HepG2 (cell line): ENCODE data around the gene TM4SF1. TPM values are rescaled to one million over a fixed set of nuclear protein-coding genes. Genes with fewer than 3 reads are reported as not detected.

Experiments
- MED1 ChIP-seq: sonication (generic); formaldehyde crosslinking; IDR thresholded peaks from 2 replicates; pipeline ENCODE4 v1.4.0; 2020; ENCODE audit warnings: missing genetic modification reagents
- NFIC ChIP-seq: IDR thresholded peaks from 2 replicates; pipeline ENCODE4 v1.6.1; 2012; ENCODE audit warnings: mild to moderate bottlenecking, low read length, inconsistent platforms
- PBX2 ChIP-seq: IDR thresholded peaks from 2 replicates; pipeline ENCODE4 v1.6.1; 2016; ENCODE audit warnings: control low read depth
- PITX1 ChIP-seq: sonication (generic); formaldehyde crosslinking; IDR thresholded peaks from 2 replicates; pipeline ENCODE4 v1.5.1; 2020; ENCODE audit warnings: mild to moderate bottlenecking, missing genetic modification reagents
- TARDBP ChIP-seq: sonication (generic); formaldehyde crosslinking; IDR thresholded peaks from 2 replicates; pipeline ENCODE4 v1.8.0; 2022; ENCODE audit warnings: mild to moderate bottlenecking, missing genetic modification reagents
- ZFY ChIP-seq: sonication (generic); formaldehyde crosslinking; IDR thresholded peaks from 2 replicates; pipeline ENCODE4 v1.4.0; 2020; ENCODE audit warnings: missing genetic modification reagents
- ZNF567 ChIP-seq: sonication (generic); formaldehyde crosslinking; IDR thresholded peaks from 2 replicates; pipeline ENCODE4 v1.8.1; 2023; ENCODE audit warnings: mild to moderate bottlenecking, missing genetic modification reagents, borderline replicate concordance
- ZNF574 ChIP-seq: sonication (generic); formaldehyde crosslinking; IDR thresholded peaks from 2 replicates; pipeline ENCODE4 v1.4.0; 2020; ENCODE audit warnings: missing genetic modification reagents
- ZNF580 ChIP-seq: IDR thresholded peaks from 2 replicates; pipeline ENCODE4 v1.6.1; 2016; ENCODE audit warnings: low read depth, borderline replicate concordance
- ZNF740 ChIP-seq: sonication (generic); formaldehyde crosslinking; IDR thresholded peaks from 2 replicates; pipeline ENCODE4 v1.4.0; 2020; ENCODE audit warnings: missing genetic modification reagents
- ZNF781 ChIP-seq: sonication (generic); formaldehyde crosslinking; IDR thresholded peaks from 2 replicates; pipeline ENCODE4 v1.5.1; 2020; ENCODE audit warnings: borderline replicate concordance, mild to moderate bottlenecking, missing genetic modification reagents; ENCODE audit errors: not compliant biosample characterization
- ZNF83 ChIP-seq: sonication (generic); formaldehyde crosslinking; IDR thresholded peaks from 2 replicates; pipeline ENCODE4 v1.4.0; 2020; ENCODE audit warnings: missing genetic modification reagents, mild to moderate bottlenecking, borderline replicate concordance
- ZSCAN12 ChIP-seq: sonication (generic); formaldehyde crosslinking; IDR thresholded peaks from 2 replicates; pipeline ENCODE4 v1.9.0; 2021; ENCODE audit warnings: mild to moderate bottlenecking, missing genetic modification reagents
- ZSCAN9 ChIP-seq: IDR thresholded peaks from 2 replicates; pipeline ENCODE4 v1.6.1; 2016; ENCODE audit warnings: borderline replicate concordance
- polyA plus RNA-seq, 8 experiments: library from polyadenylated mRNA; depleted of rRNA in 3 of 8; stranded (reverse) in 7 of 8; unstranded in 1 of 8; fragments of >200 nt; fragmentation: Illumina TruSeq in 4 of 8; extraction: Trizol in 4 of 8; gene quantifications; 2 replicates each; pipeline versions ENCODE4 v1.2.1 to v1.2.3, GENCODE V29; 2011 to 2016; ENCODE audit warnings: low read depth in 4 of 8, missing spikeins in 1 of 8, mixed read lengths in 1 of 8; ENCODE audit not compliant: insufficient read depth in 1 of 8
- total RNA-seq, 5 experiments: library from RNA; depleted of rRNA; stranded (reverse); fragments of >200 nt; fragmentation: Illumina TruSeq; extraction: Trizol; gene quantifications; 2 replicates each; pipeline ENCODE4 v1.2.3, GENCODE V29; 2016; ENCODE audit warnings: low read depth in 1 of 5

TM4SF1 gene
- total and polyA plus RNA-seq, 2 of the 13 experiments (the other 11 are each of a cell fraction or from before 2014, with no cell fraction given) = 431 to 1,359 TPM

- TF ChIP-seq TARDBP (CRISPR knock-in tag) = peak; percentile 89
- peak; percentile 15; the same call in 1 of the 2 replicates for TF ChIP-seq ZNF740 (CRISPR knock-in tag)
- TF ChIP-seq NFIC = peak; percentile 89
- peak; percentile 66 for TF ChIP-seq ZFY (CRISPR knock-in tag)
- peak; percentile 62; the same call in 1 of the 2 replicates for TF ChIP-seq ZSCAN9 (CRISPR knock-in tag)
- TF ChIP-seq ZSCAN12 (CRISPR knock-in tag) = no peak
- no peak for TF ChIP-seq ZNF83 (CRISPR knock-in tag)
- TF ChIP-seq ZNF567 = no peak
- peak; percentile 54; the same call in 1 of the 2 replicates for TF ChIP-seq ZNF574 (CRISPR knock-in tag)
- peak; percentile 98 for TF ChIP-seq MED1 (CRISPR knock-in tag)
- peak; percentile 64; the same call in 1 of the 2 replicates for TF ChIP-seq ZNF580 (CRISPR knock-in tag)
- TF ChIP-seq PBX2 = 0 out of 2 replicates have a peak, but pooled peaks have one; percentile 43
- peak; percentile 84 for TF ChIP-seq PITX1
- no peak for TF ChIP-seq ZNF781 (CRISPR knock-in tag)
These were observed 21.3 kb downstream of the TM4SF1 start (continued) for GRCh38 chr3:149356044-149356592.
